GM18951 (cell line): ENCODE data around the gene ASH1L.

Source experiments
- POLR2A ChIP-seq: IDR thresholded peaks from 4 replicates; pipeline ENCODE4 v1.6.1; 2011; ENCODE audit warnings: mild to moderate bottlenecking; ENCODE audit not compliant: insufficient read length, insufficient read depth; ENCODE audit errors: extremely low read depth
- in situ Hi-C: fragments of 300-500 bp; cut with MboI; formaldehyde crosslinking; loops from one replicate; pipeline ENCODE4 v1.12.0; 2022; ENCODE audit warnings: low sequenced_read_pairs, mixed read lengths, inconsistent platforms; ENCODE audit not compliant: unreplicated experiment

Gene ASH1L

GRCh38 chr1:155485945-155486344, 76.7 kb downstream of the ASH1L start:
- in situ Hi-C loops, result no loop called here
- TF ChIP-seq POLR2A, result no peak

- no peak for TF ChIP-seq POLR2A
- in situ Hi-C loops, result no loop called here
Observed at GRCh38 chr1:155485222-155485621, 77.4 kb downstream of the ASH1L start.

GRCh38 chr1:155481741-155482241, 80.8 kb downstream of the ASH1L start:
- in situ Hi-C loops, result no loop called here

GRCh38 chr1:155479205-155479604, 83.4 kb downstream of the ASH1L start:
- in situ Hi-C loops, result no loop called here
- no peak for TF ChIP-seq POLR2A

More at GRCh38 chr1:155481741-155482241, 80.8 kb downstream of the ASH1L start:
- TF ChIP-seq POLR2A, result no peak

- TF ChIP-seq POLR2A, result no peak
- in situ Hi-C loops, result no loop called here
Observed at GRCh38 chr1:155478270-155478852, 84.2 kb downstream of the ASH1L start.

- TF ChIP-seq POLR2A, result no peak
Observed at GRCh38 chr1:155474146-155474545, 88.5 kb downstream of the ASH1L start.

GRCh38 chr1:155473151-155473821, 89.3 kb downstream of the ASH1L start:
- no peak for TF ChIP-seq POLR2A
- in situ Hi-C loops, result no loop called here

More at GRCh38 chr1:155474146-155474545, 88.5 kb downstream of the ASH1L start:
- in situ Hi-C loops, result no loop called here

GRCh38 chr1:155472491-155473083, 90.0 kb downstream of the ASH1L start:
- no peak for TF ChIP-seq POLR2A
- in situ Hi-C loops, result no loop called here

- in situ Hi-C loops, result no loop called here
- TF ChIP-seq POLR2A, result no peak
Observed at GRCh38 chr1:155471891-155472290, 90.7 kb downstream of the ASH1L start.

- in situ Hi-C loops, result no loop called here
- no peak for TF ChIP-seq POLR2A
Observed at GRCh38 chr1:155471026-155471425, 91.6 kb downstream of the ASH1L start.

GRCh38 chr1:155466996-155467395, 95.6 kb downstream of the ASH1L start:
- in situ Hi-C loops, result no loop called here
- TF ChIP-seq POLR2A, result no peak

GRCh38 chr1:155466617-155466972, 96.0 kb downstream of the ASH1L start:
- TF ChIP-seq POLR2A, result no peak
- in situ Hi-C loops, result no loop called here

GRCh38 chr1:155463865-155464650, 98.5 kb downstream of the ASH1L start:
- no peak for TF ChIP-seq POLR2A
- in situ Hi-C loops, result no loop called here
